NB4 (cell line): ENCODE results near the gene SH2D7.

Experiments
- MAX ChIP-seq: IDR thresholded peaks from 2 replicates; pipeline ENCODE4 v1.6.1; 2011; ENCODE audit warnings: low read depth, low read length
- POLR2A ChIP-seq: IDR thresholded peaks from 2 replicates; pipeline ENCODE4 v1.6.1; 2011; ENCODE audit warnings: mild to moderate bottlenecking; ENCODE audit not compliant: insufficient read length; ENCODE audit errors: extremely low read depth
- TF ChIP-seq, protein P1 (sequence below): IDR thresholded peaks from one replicate; pipeline ENCODE4 v1.5.1; 2012; ENCODE audit warnings: low read depth, low read length

DNA sequence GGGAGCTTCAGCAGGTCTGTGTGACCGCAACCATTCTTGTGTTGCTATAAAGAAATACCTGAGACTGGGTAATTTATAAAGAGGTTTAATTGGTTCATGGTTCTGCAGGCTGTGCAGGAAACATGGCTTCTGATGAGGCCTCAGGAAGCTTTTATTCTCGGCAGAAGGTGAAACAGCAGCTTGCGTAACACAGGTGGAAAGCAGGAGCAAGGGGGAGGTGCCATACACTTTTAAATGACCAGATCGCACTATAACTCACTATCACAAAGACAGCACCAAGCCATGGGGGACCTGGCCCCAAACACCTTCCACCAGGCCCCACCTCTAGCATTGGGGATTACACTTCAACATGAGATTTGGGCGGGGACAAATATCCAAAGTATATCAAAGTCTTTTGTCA, 47.2 kb downstream of the SH2D7 start:
- no peak for TF ChIP-seq MAX
- TF ChIP-seq, protein P1, sequence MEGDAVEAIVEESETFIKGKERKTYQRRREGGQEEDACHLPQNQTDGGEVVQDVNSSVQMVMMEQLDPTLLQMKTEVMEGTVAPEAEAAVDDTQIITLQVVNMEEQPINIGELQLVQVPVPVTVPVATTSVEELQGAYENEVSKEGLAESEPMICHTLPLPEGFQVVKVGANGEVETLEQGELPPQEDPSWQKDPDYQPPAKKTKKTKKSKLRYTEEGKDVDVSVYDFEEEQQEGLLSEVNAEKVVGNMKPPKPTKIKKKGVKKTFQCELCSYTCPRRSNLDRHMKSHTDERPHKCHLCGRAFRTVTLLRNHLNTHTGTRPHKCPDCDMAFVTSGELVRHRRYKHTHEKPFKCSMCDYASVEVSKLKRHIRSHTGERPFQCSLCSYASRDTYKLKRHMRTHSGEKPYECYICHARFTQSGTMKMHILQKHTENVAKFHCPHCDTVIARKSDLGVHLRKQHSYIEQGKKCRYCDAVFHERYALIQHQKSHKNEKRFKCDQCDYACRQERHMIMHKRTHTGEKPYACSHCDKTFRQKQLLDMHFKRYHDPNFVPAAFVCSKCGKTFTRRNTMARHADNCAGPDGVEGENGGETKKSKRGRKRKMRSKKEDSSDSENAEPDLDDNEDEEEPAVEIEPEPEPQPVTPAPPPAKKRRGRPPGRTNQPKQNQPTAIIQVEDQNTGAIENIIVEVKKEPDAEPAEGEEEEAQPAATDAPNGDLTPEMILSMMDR: no peak
- no peak for TF ChIP-seq POLR2A
